Activated T-cell treated with anti-CD3 and anti-CD28 coated beads, Interleukin-2, amount 50 U/mL, for 48 hours (primary cell): ENCODE results near the gene STAT6.

ENCODE experiments used
- DNase-seq, 2 experiments: peaks; one replicate each; pipeline ENCODE4 v3.0.0-alpha.2; 2020

STAT6 gene, protein sequence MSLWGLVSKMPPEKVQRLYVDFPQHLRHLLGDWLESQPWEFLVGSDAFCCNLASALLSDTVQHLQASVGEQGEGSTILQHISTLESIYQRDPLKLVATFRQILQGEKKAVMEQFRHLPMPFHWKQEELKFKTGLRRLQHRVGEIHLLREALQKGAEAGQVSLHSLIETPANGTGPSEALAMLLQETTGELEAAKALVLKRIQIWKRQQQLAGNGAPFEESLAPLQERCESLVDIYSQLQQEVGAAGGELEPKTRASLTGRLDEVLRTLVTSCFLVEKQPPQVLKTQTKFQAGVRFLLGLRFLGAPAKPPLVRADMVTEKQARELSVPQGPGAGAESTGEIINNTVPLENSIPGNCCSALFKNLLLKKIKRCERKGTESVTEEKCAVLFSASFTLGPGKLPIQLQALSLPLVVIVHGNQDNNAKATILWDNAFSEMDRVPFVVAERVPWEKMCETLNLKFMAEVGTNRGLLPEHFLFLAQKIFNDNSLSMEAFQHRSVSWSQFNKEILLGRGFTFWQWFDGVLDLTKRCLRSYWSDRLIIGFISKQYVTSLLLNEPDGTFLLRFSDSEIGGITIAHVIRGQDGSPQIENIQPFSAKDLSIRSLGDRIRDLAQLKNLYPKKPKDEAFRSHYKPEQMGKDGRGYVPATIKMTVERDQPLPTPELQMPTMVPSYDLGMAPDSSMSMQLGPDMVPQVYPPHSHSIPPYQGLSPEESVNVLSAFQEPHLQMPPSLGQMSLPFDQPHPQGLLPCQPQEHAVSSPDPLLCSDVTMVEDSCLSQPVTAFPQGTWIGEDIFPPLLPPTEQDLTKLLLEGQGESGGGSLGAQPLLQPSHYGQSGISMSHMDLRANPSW

DNA sequence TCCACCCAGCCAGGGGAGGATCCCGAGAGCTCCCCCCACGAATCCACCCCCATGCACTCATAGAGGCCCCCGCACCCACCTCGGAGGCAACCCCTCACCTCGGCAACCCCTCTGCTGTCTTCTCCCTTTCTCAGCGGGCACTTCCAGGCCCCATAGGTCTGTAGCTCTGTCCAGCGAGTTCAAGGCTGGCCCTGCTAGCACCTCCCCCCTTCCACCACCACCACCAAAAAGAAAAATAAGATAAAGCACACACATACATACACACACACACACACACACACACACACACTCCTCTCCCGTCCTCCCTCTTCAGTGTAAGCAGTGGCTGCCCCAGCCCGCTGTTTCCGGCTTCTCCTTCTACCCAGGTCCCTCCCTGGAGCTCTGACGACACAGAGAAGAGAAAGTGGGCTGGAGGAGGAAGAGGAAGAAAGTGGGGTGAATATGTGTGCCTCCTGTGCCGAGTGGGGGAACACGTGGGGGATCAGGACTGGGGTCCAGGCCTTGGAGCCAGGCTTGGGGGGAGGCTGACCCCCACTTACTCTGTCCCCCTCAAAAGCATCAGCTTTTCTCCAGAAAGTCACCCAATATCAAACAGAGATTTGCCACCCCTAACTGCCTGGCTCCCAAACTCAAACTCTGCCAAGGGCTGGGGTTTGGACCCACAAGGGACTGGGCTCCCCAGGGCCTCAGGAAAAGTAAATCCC, at the start of gene STAT6:
TSS of gene STAT6 (minus strand) at position 332 of the 704 bp plus-strand sequence. CDS start 3,084 bp downstream, outside the sequence.
- peak; percentile 82 to 83 for DNase-seq

DNA sequence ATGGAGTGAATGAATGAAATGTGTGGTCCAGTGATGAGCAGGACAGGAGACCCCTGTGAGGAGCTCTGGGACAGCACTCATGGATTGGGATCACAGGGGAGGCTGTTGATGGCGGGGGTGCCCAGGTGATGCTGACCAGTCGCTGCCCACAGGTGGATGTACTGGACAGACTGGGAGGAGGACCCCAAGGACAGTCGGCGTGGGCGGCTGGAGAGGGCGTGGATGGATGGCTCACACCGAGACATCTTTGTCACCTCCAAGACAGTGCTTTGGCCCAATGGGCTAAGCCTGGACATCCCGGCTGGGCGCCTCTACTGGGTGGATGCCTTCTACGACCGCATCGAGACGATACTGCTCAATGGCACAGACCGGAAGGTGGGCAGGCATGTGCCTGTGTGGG, 49.6 kb upstream of the STAT6 start:
- DNase-seq = no peak

DNA sequence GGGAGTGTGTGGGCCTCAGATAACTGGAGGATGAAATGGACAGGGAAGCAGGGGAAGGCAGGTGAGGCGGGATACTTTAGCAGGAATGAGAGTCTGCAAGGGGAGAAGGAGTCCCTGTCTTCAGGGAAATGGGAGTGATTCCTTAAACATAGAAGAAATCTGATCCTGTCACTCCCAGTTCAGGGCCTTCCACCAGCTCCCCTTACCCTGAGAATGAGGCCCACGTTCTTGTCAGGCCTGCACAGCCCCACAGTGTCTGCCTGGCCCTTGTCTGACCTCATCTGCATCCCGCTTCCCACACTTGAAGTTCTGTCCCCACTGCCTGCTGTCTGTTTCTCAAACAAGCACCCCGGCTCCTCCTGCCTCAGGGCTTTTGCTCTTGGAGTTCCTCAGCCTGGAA, 48.9 kb upstream of the STAT6 start:
- no peak for DNase-seq

DNA sequence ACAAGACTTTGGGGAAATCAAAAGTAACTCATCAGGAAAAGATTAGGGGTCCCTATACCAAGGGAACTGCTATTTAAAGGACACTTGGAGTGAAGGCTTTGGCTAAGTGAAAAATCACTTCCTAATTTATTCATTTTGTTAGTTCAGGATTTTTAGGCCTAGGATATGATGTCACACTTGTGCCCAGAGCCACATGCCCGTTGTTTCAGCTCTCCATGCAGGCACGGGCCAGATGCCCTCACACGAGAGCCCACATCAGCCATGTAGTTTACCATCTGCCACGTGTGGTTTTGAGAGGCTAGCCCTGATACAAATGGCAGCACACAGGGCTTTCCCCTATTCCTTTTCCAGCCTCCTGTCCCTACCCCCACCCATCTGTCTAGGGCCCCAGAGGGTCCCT, 48.1 kb upstream of the STAT6 start:
- DNase-seq = no peak

DNA sequence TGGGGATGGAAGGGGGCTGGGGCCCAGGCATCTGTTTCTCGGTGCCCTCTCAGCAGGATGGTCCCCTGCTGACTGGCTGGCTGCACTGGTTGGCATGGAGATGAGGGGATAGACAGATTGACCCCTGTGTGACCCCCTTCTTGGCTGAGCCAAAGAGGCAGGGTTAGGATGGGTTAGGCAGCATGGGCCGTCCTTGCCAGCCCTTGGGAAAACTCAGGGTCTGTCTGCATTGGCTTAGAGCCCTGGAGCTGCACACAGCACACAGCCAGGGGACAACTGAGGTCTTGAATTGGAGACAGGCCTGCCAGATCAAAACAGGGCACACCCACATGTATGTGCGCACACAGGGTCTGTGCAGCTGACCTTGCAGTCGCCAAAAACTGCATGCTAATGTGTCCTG, 47.5 kb upstream of the STAT6 start:
- DNase-seq = no peak

DNA sequence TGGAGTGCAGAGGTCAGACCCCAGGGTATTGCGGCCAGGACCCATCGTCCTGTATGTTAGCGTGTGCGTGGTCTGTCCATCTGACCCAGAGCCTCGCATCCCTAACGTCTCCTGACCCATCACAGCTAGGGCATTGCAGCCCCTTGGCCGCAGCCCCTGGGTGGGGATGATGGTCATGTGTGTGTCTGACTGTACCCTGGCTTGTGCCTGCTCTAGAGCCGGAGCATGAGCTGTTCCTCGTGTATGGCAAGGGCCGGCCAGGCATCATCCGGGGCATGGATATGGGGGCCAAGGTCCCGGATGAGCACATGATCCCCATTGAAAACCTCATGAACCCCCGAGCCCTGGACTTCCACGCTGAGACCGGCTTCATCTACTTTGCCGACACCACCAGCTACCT, 47.0 kb upstream of the STAT6 start:
- DNase-seq = no peak

DNA sequence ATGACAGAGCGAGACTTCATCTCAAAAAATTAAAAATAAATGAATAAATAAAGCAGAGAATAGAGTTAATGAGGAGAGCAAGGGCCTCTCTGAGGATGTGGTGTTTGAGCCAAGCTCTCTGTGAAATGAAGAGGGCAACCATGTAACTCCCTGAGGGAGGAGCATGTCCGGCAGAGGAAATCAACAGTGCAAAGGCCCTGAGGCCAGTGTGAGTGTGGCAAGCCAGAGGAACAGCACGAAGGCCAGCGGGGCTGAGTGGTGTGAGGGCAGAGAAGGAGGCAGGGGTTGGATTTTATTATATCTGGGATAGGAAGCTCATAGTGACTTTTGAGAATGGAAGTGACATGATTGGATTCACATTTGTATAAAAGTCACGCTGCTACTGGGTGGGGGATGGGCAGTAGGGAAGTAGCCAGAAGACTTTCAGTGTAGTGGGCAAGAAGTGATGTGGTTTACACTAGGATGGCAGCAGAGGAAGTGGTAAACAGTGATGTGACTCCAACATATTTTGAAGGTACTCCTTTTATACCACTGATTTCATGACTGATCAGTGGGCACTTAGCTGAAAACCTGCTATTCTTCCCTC, 46.5 kb upstream of the STAT6 start:
- no peak for DNase-seq

DNA sequence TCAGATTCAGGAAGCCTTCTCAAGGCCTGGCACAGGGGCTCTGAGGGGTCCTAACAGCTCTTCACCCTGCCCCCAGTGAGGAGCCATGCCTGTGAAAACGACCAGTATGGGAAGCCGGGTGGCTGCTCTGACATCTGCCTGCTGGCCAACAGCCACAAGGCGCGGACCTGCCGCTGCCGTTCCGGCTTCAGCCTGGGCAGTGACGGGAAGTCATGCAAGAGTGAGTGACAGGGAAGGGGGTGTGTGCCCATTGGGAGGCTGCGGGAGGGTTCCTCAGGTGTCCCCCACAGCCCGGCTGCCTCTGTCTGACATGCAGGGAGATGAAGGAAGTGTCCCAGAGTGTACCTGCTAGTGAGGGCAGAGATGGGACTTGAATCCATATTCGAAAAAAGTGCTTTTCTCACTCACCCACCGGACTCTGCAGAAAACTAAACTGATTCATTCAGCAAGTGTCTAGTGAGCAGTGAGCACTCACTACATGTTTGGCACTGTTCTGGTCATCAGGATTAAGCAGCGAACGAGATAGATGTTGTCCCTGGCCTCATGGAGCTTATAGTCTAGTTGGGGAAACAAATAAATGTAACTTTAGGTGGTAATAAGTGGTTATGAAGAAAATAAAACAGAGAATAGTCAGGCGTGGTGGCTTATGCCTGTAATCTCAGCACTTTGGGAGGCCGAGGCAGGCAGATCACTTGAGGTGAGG, 45.7 kb upstream of the STAT6 start:
- DNase-seq = no peak

DNA sequence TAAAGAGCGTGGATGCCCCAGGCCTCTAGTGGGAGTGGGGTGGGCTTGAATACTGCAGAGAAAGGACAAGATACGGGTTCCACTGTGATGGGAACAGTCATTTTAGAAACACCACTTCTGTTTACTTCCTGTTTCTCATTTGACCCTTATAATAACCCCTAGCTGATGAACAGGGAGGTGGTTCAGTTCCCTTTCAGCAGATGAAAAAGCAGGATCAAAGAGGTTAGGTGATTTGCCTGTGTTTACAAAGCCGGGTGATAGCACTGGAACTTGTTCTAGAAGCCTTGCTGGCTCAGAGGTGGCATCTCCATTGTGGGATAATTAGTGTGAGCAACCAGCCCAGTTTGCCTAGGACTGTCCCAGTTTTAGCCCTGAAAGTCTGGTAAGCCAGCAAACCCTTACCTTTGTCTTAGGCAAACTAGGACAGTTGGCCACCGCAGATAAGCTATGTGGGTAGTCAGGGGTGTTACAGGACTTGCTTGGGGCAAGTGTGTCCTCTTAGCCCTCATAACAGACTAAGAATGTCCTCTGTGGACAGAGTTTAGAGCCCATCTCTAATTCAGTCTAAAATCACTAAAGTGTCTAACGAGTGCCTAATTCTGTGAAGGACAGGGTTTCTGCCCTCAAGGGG, 43.8 kb upstream of the STAT6 start:
- no peak for DNase-seq

DNA sequence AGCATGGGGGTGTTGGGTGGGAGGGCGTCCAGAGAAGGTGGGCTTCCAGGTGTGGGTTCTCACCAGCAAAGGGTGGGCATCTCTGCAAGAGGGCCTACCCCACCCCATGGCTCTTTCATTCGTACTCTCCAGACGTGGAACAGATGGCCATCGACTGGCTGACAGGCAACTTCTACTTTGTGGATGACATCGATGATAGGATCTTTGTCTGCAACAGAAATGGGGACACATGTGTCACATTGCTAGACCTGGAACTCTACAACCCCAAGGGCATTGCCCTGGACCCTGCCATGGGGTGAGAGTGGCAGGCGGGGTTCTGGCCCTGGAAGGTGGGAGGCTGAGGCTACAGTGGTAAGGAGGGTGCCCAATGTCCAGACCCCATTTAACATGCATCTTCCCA, 42.9 kb upstream of the STAT6 start:
- no peak for DNase-seq

DNA sequence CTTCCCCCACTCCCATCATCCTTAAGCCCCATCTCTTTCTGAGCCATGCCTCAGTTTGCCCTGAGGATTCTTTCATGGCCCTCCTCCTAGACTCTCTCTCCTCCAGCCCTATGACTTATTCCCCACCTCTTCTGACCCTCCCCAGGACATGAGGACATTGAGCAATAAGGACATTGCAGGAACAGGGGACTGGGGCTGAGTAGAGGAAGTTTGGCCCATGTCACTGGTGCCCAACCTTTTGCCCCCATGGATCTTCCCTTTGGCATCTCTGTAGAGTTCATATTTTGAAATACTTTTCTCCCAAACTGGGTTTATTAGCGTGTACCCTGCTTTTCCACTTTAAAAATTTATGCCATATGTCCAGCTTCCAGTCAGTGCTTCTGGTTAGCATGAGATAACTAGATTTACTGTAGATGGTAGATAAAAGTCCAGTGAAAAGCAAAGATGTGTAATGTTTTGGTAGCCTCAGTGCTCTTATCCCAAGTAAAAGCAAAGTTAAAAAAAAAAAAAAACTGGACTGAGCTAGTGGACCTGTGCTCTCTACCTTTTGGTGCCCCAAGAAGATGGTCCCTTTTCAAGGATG, 42.3 kb upstream of the STAT6 start:
- no peak for DNase-seq

DNA sequence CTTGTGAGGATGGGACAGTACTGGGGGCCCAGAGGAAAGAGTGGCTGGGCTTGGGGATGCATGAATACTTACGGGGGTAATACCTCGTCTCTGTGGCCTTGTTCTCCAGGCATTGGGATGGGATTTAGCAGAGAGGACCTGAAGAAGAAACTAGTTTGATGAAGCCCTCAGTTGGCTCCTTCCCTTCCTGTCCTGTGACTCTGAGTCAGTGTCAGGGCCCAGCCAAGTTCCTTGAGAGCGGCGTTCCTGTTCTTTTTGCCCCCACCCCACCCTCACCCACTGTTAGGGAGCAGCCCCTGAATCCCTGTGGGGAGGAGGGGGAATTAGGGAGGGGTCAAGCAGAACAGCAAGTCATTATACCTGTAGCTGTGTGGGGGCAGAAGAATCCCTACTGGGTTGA, 41.5 kb upstream of the STAT6 start:
- DNase-seq = no peak

DNA sequence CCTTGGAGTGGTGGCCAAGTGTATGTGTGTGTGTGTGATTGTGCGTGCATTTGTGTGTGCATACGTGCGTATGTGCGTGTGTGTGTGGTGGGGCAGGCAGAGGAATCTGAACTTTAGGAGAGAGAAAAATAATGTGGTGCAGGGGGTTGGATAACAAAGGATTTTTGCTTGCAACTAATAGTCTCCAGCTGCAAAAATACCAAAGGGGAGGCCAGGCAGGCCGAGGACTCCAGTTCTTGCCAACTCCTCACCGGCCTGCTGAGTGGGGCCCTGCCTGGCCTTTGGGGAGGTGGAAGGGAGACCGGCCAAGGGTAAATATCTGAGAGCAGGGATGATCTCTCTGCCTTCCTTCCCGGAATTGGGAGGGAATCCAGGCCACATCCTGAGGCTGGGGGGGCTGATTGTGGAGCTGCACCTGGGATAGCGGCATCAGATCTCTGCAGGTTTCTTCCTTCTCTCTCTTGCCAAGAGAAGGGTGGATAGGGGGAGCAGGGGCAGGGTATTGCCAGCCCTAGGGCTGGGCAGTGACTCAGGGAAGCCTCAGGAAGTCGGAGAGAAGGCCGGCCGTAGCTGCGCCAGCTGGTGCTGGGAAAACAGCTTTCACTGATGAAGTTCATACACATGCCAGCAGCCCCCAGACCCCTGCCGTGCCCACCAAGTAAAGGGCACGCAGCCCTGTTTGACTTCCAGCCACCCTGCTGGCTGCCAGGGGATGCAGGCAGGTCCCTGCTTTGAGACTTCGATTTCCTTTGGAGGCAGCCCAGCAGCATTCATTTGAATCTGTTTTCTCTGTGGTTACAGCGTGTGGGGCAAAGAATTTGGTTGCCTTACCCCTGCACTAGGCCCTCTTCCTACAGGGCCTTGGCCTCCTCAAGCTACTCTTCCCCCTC, 40.8 kb upstream of the STAT6 start:
- no peak for DNase-seq

DNA sequence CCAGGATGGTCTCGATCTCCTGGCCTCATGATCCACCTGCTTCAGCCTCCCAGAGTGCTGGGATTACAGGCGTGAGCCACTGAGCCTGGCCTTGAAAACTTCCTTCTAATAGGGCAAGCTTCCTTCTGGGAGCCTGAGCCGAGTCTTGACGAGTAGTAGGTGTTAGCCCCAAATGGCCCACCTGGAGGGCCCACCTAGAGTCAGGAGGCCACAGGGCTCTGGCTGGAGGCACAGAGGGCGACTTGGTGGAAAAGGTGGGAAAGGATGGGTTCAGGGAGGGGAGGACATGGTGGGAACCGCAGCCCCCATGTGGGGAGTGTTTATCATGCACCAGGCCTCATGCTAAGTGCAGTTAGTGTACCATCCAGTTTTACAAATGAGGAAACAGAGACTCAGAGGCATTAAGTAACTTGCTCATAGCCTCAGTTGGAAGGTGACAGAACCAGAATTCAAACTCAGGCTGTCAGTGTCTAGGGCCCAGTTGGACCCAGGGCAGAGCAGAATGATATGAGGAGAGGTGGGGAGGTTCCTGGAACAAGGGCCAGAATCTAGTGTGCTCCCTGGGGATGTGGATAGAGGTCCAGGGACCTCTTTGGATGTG, 39.3 kb upstream of the STAT6 start:
- no peak for DNase-seq

DNA sequence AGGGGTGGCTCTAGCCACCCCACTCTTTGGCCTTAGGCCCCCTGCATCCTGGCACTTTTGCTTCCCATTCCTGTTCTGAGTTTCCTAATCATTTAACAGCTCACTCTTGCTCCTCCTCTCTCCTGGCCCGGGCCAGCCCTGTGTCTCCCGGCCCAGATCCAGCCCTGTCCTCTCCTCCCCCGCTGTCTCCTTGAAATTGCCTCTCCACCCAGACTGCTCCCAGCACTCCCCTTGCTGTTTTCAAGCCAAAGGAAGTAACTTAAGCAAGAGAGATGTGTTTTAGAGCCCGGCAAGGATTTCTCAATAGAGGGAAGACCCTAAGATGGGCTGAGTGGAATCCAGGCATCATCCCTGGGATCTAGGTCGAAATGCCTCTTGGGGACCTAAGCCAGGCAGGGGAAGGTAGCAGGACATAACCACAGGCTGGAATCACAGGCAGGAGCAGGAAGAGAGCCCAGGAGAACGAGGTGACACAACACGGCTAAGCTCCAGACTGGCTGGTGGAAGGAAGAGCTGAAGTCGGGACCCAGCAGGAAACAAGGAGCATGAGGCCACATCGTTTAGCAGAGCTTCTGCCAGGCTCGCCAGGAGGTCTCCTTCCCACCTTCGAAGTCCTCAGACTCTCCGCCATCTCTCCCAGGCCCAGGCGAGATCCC, 38.2 kb upstream of the STAT6 start:
- DNase-seq = no peak

DNA sequence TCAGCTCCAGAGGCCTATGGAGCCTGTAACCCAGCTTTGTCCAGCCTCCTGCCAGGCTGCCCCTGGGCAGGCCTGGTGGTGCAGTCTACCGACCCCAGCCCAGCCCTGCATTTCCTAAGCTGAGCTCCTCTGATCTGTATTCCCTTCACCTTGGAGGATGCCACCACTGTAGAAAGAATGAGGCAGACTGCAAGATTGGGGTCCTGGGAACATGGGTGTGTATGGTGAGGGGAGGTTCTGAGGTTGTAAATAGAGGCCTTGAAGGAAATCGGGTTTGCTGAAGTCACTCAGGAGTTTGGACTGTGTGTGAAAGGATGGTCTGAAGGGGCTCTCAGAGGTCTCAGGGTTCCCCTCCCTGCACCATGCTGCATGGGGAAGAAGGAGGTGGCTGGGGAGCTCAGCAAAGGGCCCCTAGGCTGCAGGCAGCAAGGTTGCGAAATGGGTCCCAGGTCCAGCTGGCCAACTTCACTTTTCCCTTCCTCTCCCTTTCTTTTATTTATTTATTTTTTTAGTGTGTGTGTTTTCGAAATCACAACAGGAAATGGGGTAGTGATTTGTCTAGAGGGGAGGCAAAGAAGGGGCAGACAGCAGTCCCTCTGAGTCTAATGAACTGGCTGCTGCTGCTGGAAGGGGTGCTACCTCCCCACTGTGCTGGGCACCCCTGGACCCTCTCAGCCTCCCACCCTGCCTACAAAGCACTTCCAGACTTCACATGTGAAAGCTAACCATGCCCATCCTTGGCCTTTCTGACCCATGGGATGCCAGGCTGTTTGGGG, 37.5 kb upstream of the STAT6 start:
- no peak for DNase-seq

DNA sequence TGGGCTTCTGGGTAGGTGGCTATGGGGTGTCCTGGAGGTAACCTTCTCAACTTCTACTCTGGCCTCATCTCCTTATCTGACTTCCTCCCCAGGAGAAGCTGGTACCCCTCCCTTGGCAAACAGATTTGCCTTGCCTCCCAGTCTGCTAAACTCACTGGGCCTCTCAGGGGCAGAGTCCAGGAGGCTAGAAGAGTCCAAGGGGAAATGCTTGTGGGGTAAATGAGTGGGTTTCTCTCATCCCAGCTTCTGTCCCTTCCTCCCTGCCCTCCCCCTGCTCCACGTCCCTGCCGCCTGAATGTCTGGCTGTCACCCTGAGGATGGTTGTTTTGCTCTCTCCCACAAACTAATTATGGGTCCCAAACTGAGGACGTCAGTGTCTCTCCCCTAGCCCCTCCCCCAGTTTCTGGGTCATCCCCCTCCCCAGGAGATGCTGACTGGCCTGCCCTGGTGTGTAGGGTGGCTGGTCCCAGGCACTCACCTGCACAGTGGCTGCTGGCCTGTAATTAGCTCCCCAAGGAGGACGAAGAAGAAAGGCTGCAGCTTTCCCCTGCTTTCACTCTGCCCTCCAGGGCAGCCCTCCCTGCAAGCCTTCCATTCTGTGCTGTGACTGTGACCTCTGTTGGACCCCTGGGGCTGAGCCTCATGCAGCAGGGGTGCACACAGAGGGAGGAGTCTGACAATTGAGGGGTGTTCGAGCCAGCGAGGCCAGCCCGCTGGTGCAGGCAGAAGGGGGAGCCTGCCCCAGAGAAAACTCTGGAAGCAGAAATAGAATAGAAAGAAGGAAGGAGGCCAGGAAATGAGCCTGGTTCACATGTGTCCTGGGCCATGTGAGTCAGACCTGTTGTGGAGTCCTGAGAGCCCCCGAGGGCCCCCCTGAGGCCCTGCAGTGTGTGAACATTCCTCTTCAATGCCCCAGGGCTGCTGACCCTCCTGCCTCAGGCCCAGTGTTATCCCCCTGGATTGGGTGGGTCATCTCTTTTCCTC, 36.1 kb upstream of the STAT6 start, which contains the start of gene LRP1-AS:
TSS of gene LRP1-AS (minus strand) at position 659 of the 984 bp plus-strand sequence.
- no peak for DNase-seq
